BJ (cell line): ENCODE data around the gene TMEM108. TPM values are rescaled to one million over a fixed set of nuclear protein-coding genes. Genes with fewer than 3 reads are reported as not detected.

Experiments used
- CTCF ChIA-PET: fragments of 350-600 bp; formaldehyde crosslinking; extraction: SDS; loops from one replicate; lab custom pipeline; 2021; ENCODE audit warnings: antibody characterized with exemption, inconsistent platforms; lab: Yijun Ruan, JAX
- POLR2A ChIA-PET: fragments of 300-600 bp; sonication (Branson Sonifier 250); formaldehyde crosslinking; extraction: SDS; loops from one replicate; lab custom pipeline; 2021; ENCODE audit warnings: antibody characterized with exemption; lab: Charles Lee
- DNase-seq: peaks from one replicate; pipeline ENCODE4 v3.0.0-alpha.2; 2011; ENCODE audit warnings: low read depth
- H3K27me3 ChIP-seq: 2 replicates; pipeline ENCODE4 v1.6.0; 2011; ENCODE audit warnings: low read length; ENCODE audit not compliant: control insufficient read depth, insufficient read depth
- H3K36me3 ChIP-seq: 2 replicates; pipeline ENCODE4 v1.5.1; 2011; ENCODE audit warnings: low read length; ENCODE audit not compliant: control insufficient read depth, insufficient read depth
- H3K4me3 ChIP-seq: 2 replicates; pipeline ENCODE4 v1.5.1; 2011; ENCODE audit warnings: low read depth, mild to moderate bottlenecking, control low read depth, low read length
- CTCF ChIP-seq: IDR thresholded peaks from 2 replicates; pipeline ENCODE4 v1.5.1; 2011; ENCODE audit warnings: low read depth, mild to moderate bottlenecking, control low read depth, inconsistent platforms, low read length, moderate library complexity; ENCODE audit not compliant: insufficient read depth
- polyA plus RNA-seq: library from polyadenylated mRNA; depleted of rRNA; stranded (reverse); fragments of >200 nt; gene quantifications from 2 replicates; pipeline ENCODE4 v1.2.3, GENCODE V29; 2011

TMEM108 gene
- polyA plus RNA-seq, 1 experiment, result not detected

DNA sequence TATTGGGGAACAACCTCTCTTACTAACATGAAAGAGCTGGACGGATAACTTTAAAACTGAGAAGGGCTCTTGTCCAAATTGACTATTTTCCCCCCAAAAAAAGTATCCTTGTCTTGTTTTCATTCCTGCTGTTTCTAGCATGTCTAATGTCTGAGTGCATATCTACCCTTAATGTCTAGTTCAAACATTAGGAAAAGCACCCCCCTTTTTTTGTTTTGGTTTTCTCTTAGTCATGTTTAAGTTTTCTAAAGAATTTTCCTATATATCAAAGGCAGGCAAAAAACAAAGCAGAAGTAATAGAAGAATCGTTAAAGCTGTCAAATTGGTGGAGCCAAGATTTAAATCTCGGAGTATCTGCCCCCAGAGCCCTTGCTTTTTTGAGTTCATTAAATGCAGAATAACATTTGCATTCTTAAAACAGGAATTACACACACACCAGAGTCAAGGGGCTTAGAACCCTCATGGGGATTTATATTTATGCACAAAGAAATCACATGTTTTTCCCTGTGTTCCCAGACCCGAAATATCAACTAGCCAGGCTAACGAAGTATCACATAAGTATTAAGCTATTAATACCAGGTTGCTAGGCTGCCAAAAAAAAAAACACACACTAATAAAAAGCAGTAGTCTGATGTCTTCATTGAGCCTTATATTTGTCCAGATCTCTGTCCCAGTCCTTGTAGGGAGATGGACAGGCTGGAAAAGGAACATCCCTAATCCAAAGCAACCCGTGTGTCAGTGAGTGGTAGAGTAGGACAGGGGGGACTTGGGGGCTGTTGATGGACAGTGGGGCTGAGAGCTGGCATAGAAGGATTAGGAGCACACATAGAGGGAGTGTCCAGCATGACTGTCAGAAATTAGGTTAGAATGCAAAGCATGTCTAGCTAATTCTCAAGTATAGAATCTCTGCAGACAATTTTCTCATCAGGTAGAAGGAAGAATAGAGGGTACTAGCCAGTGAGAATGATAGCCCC is 258.0 kb downstream of the TMEM108 start:
- ChIA-PET POLR2A (no interaction called here), CTCF (interaction anchor here (1.0 to 1.2 kb wide), 2 partner anchors 9 to 565 kb away, joined by 3 to 4 read pairs; no protein-coding TSS in a partner anchor)
- H3K27me3 ChIP-seq, result no peaks in the 10 kb centered on the region
- TF ChIP-seq CTCF, result no peak
- H3K4me3 ChIP-seq, result no peak overlapping the region
- no peaks in the 10 kb centered on the region for H3K36me3 ChIP-seq
- DNase-seq, result no peak

- no peak for DNase-seq
- Histone ChIP-seq H3K27me3 (no peaks in the 10 kb centered on the region), H3K4me3 (no peak overlapping the region), H3K36me3 (no peaks in the 10 kb centered on the region)
- CTCF ChIA-PET, result interaction anchor here (1.2 kb wide), 1 partner anchor 566 kb away, joined by 4 read pairs; no protein-coding TSS in a partner anchor
- POLR2A ChIA-PET, result no interaction called here
- no peak for TF ChIP-seq CTCF
Observed at GRCh38 chr3:133296981-133297380, 258.8 kb downstream of the TMEM108 start.

DNA sequence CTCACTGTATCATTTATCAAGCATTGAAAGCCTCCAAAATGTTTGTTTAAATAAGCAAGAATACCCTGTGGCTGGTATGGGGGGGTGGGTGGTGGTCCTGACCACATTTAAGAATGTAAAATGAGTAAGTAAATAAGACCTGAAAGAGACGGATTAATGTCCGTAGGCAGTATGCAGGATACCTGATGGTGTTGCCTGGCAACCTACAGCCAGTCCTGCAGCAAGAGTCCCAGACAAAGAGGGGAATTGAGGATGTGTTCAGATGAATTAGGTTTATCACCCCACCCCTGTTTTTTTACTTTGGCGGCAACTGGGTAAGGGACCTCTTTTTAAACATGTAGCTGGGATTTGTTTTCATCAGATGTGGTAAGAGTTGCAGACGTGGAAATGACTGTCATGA is 261.9 kb downstream of the TMEM108 start:
- Histone ChIP-seq H3K36me3 (no peaks in the 10 kb centered on the region), H3K27me3 (no peaks in the 10 kb centered on the region), H3K4me3 (no peak overlapping the region)
- DNase-seq, result no peak
- CTCF ChIA-PET, result no interaction called here
- POLR2A ChIA-PET, result no interaction called here
- TF ChIP-seq CTCF, result no peak

DNA sequence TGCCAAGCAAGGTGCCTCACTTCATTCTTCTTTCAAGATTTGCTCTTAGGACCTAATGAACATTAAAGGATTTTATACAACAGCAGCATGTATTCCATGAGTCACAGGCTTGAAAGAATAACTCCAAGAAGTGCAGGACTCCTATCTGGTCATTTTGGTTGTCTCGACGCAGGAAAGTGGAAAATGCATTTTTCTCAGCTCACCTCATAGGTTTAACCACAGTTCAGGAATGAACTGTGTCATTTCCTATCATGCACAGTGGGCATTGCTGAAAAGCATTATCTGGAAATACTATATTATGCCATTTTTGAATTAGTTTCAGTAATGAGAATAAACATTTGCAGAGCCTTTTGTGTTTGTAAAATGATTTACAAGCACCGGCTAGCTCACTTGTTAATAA is 263.0 kb downstream of the TMEM108 start:
- no peak for TF ChIP-seq CTCF
- no peak overlapping the region for H3K4me3 ChIP-seq
- ChIA-PET POLR2A (no interaction called here), CTCF (interaction anchor here (0.8 to 1.0 kb wide), 2 partner anchors 61 to 575 kb away, joined by 3 read pairs; no protein-coding TSS in a partner anchor)
- DNase-seq, result peak; percentile 57
- no peaks in the 10 kb centered on the region for H3K36me3 ChIP-seq
- no peaks in the 10 kb centered on the region for H3K27me3 ChIP-seq

DNA sequence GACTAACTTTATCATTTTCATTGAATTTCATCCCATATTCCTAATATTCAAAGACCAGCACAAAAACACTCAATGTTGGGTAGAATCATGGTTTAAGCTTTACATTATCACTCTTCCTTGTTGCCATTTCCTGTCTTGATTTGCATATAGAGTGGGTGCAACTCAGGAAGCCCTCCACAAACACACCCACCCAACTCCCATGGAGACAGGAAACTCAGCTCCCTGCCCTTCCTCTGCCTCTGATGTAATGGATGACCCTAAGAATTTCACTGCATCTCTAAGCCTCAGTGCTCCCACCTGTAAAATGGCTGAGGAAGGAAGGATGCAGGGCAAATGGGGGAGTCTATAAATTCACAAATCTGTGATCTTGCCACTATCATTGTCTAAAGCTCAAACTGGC is 263.5 kb downstream of the TMEM108 start:
- Histone ChIP-seq H3K27me3 (no peaks in the 10 kb centered on the region), H3K4me3 (no peak overlapping the region), H3K36me3 (no peaks in the 10 kb centered on the region)
- TF ChIP-seq CTCF, result no peak
- POLR2A ChIA-PET, result no interaction called here
- no peak for DNase-seq
- CTCF ChIA-PET, result interaction anchor here (0.8 to 1.0 kb wide), 2 partner anchors 62 to 575 kb away, joined by 3 read pairs; no protein-coding TSS in a partner anchor
